Measurements from ENCODE around the gene SUZ12.
"Not testable (repeated sequence)": the region's sequence is repeated elsewhere in the genome, so short reads cannot be mapped to it uniquely, and the experiment has no call there.

SUZ12 gene

GRCh38 chr17:31919802-31920525, 16.8 kb upstream of the SUZ12 start:
- Mint-ChIP-seq H3K4me3 (no peak overlapping the region), H3K9me3 (no peaks in the 10 kb centered on the region), H3K4me1 (ENCODE audit: low read depth in 2 of 2) (peaks cover 0 to 2% of the 10 kb centered on the region in 2 donors), H3K27me3 (peaks cover 43 to 44% of the 10 kb centered on the region in 2 donors), H3K27ac (no peak overlapping the region), H3K36me3 (ENCODE audit: insufficient read depth) (no peaks in the 10 kb centered on the region)
- ATAC-seq (replicated peaks) (no peak), DNase-seq (no peak)

GRCh38 chr17:31926100-31926729, 10.6 kb upstream of the SUZ12 start:
- H3K4me1 Mint-ChIP-seq (ENCODE audit: low read depth in 2 of 2): no peaks in the 10 kb centered on the region
- H3K4me3 Mint-ChIP-seq: no peak overlapping the region
- no peaks in the 10 kb centered on the region for H3K9me3 Mint-ChIP-seq
- no peak for DNase-seq
- no peak for ATAC-seq (replicated peaks)
- H3K27ac Mint-ChIP-seq: no peak overlapping the region
- no peaks in the 10 kb centered on the region for H3K36me3 Mint-ChIP-seq (ENCODE audit: insufficient read depth)
- no peaks in the 10 kb centered on the region for H3K27me3 Mint-ChIP-seq

- Mint-ChIP-seq H3K36me3 (ENCODE audit: insufficient read depth) (peaks cover 8% of the 10 kb centered on the region), H3K9me3 (no peaks in the 10 kb centered on the region), H3K27ac (no peak overlapping the region), H3K4me3 (no peak overlapping the region), H3K4me1 (ENCODE audit: low read depth in 2 of 2) (no peaks in the 10 kb centered on the region), H3K27me3 (no peaks in the 10 kb centered on the region)
- ATAC-seq (replicated peaks) (no peak), DNase-seq (no peak)
Measured at GRCh38 chr17:31931756-31932155, 5.1 kb upstream of the SUZ12 start.

GRCh38 chr17:31935512-31935911, 1.3 kb upstream of the SUZ12 start:
- ATAC-seq (replicated peaks) (no peak), DNase-seq (no peak)
- Mint-ChIP-seq H3K4me1 (ENCODE audit: low read depth in 2 of 2) (peaks cover 4 to 6% of the 10 kb centered on the region in 2 donors), H3K27ac (no peak overlapping the region), H3K9me3 (no peaks in the 10 kb centered on the region), H3K4me3 (peak overlapping the region; percentile 82 to 85), H3K27me3 (no peaks in the 10 kb centered on the region), H3K36me3 (ENCODE audit: insufficient read depth) (peaks cover 18% of the 10 kb centered on the region)

- Mint-ChIP-seq H3K27ac (peak overlapping the region; percentile 15 to 41), H3K36me3 (ENCODE audit: insufficient read depth) (peaks cover 34% of the 10 kb centered on the region), H3K4me3 (peak overlapping the region; percentile 80 to 82)
- not testable (repeated sequence) for H3K4me1 Mint-ChIP-seq (ENCODE audit: low read depth in 2 of 2); ATAC-seq (replicated peaks); H3K9me3 Mint-ChIP-seq; H3K27me3 Mint-ChIP-seq; DNase-seq
Measured at GRCh38 chr17:31937926-31938641, 1.3 kb downstream of the SUZ12 start.

- not testable (repeated sequence) for H3K27ac Mint-ChIP-seq; ATAC-seq (replicated peaks); DNase-seq; H3K4me3 Mint-ChIP-seq; H3K9me3 Mint-ChIP-seq; H3K27me3 Mint-ChIP-seq
- Mint-ChIP-seq H3K4me1 (ENCODE audit: low read depth in 2 of 2) (peaks cover 6 to 16% of the 10 kb centered on the region in 2 donors), H3K36me3 (ENCODE audit: insufficient read depth) (peaks cover 45% of the 10 kb centered on the region)
Measured at GRCh38 chr17:31941916-31942315, 5.1 kb downstream of the SUZ12 start.

- not testable (repeated sequence) for ATAC-seq (replicated peaks); H3K9me3 Mint-ChIP-seq; H3K27me3 Mint-ChIP-seq; DNase-seq; H3K27ac Mint-ChIP-seq; H3K4me3 Mint-ChIP-seq
- H3K4me1 Mint-ChIP-seq (ENCODE audit: low read depth in 2 of 2): peaks cover 6 to 16% of the 10 kb centered on the region in 2 donors
- peaks cover 45% of the 10 kb centered on the region for H3K36me3 Mint-ChIP-seq (ENCODE audit: insufficient read depth)
Measured at GRCh38 chr17:31942396-31942795, 5.6 kb downstream of the SUZ12 start.

GRCh38 chr17:31951953-31952352, 15.1 kb downstream of the SUZ12 start:
- not testable (repeated sequence) for H3K27me3 Mint-ChIP-seq; DNase-seq; H3K9me3 Mint-ChIP-seq; ATAC-seq (replicated peaks); H3K4me1 Mint-ChIP-seq (ENCODE audit: low read depth in 2 of 2); H3K4me3 Mint-ChIP-seq
- Mint-ChIP-seq H3K27ac (peak overlapping the region; percentile 46), H3K36me3 (ENCODE audit: insufficient read depth) (peaks cover 60% of the 10 kb centered on the region)

GRCh38 chr17:31964131-31964530, 27.3 kb downstream of the SUZ12 start:
- H3K4me3 Mint-ChIP-seq; H3K27me3 Mint-ChIP-seq; DNase-seq; H3K9me3 Mint-ChIP-seq; H3K4me1 Mint-ChIP-seq (ENCODE audit: low read depth in 2 of 2); ATAC-seq (replicated peaks): not testable (repeated sequence)
- Mint-ChIP-seq H3K27ac (peak overlapping the region; percentile 41 to 65), H3K36me3 (ENCODE audit: insufficient read depth) (peaks cover 40% of the 10 kb centered on the region)

- Mint-ChIP-seq H3K9me3 (no peaks in the 10 kb centered on the region), H3K4me3 (no peak overlapping the region), H3K27me3 (no peaks in the 10 kb centered on the region), H3K36me3 (ENCODE audit: insufficient read depth) (peaks cover 52% of the 10 kb centered on the region), H3K4me1 (ENCODE audit: low read depth in 2 of 2) (no peaks in the 10 kb centered on the region), H3K27ac (no peak overlapping the region)
- DNase-seq: no peak
- no peak for ATAC-seq (replicated peaks)
Measured at GRCh38 chr17:31967648-31968047, 30.8 kb downstream of the SUZ12 start.

- not testable (repeated sequence) for DNase-seq; H3K9me3 Mint-ChIP-seq; ATAC-seq (replicated peaks); H3K27me3 Mint-ChIP-seq; H3K4me1 Mint-ChIP-seq (ENCODE audit: low read depth in 2 of 2); H3K4me3 Mint-ChIP-seq
- H3K36me3 Mint-ChIP-seq (ENCODE audit: insufficient read depth): peaks cover 61% of the 10 kb centered on the region
- H3K27ac Mint-ChIP-seq: peak overlapping the region in 1 of 2 donors; percentile 54
Measured at GRCh38 chr17:31970416-31970815, 33.6 kb downstream of the SUZ12 start.

- Mint-ChIP-seq H3K36me3 (ENCODE audit: insufficient read depth) (peaks cover 56% of the 10 kb centered on the region), H3K27ac (peak overlapping the region in 1 of 2 donors; percentile 29)
- DNase-seq; H3K4me1 Mint-ChIP-seq (ENCODE audit: low read depth in 2 of 2); H3K27me3 Mint-ChIP-seq; H3K9me3 Mint-ChIP-seq; H3K4me3 Mint-ChIP-seq; ATAC-seq (replicated peaks): not testable (repeated sequence)
Measured at GRCh38 chr17:31974269-31975071, 37.7 kb downstream of the SUZ12 start.

- not testable (repeated sequence) for H3K4me1 Mint-ChIP-seq (ENCODE audit: low read depth in 2 of 2); H3K9me3 Mint-ChIP-seq; DNase-seq; ATAC-seq (replicated peaks); H3K4me3 Mint-ChIP-seq; H3K27me3 Mint-ChIP-seq; H3K27ac Mint-ChIP-seq
- H3K36me3 Mint-ChIP-seq (ENCODE audit: insufficient read depth): peaks cover 53% of the 10 kb centered on the region
Measured at GRCh38 chr17:31975391-31975790, 38.6 kb downstream of the SUZ12 start.
